ENCODE results near the gene RPGR. TPM values are rescaled to one million over a fixed set of nuclear protein-coding genes. Genes with fewer than 3 reads are reported as not detected.

RPGR gene
- total RNA-seq, 4 donors from 2014 or later, result 9.6 to 17.0 (median 11.9) TPM

DNA sequence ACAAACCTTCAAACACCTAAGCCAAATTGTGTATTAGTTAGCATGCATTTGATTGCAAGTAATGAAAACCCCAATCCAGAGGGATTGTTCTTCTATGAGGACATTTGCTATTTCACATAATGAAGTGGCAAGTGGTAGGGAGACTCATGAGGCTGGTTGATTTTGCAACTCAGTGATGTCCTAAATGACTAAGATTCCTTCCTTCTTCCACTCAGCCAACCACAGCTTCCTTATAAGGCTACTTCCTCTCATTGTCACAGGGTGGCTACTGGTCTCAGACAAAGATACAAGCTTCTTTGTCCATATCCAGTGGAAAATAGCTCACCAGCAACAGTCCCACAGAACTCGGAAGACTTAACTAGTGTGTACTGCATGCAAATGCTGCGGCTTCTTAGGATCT lies 19.8 kb upstream of the RPGR start:
- intact Hi-C loops (cut with DNase I), result no loop called here
- Histone ChIP-seq H3K27me3 (peaks cover 0 to 5% (median 0%) of the 10 kb centered on the region in 4 donors), H3K4me1 (no peaks in the 10 kb centered on the region), H3K9me3 (no peaks in the 10 kb centered on the region), H3K27ac (replicated peaks in 1 of 4) (no peak overlapping the region), H3K4me3 (no peak overlapping the region), H3K36me3 (no peaks in the 10 kb centered on the region)
- no peak for DNase-seq (ENCODE audit: extremely low spot score)
- TF ChIP-seq EP300 (IDR thresholded peaks at IDR 0.05) (no peak), CTCF (IDR thresholded peaks at IDR 0.05) (no peak), POLR2AphosphoS5 (IDR thresholded peaks at IDR 0.05) (no peak), POLR2A (IDR thresholded peaks at IDR 0.05; ENCODE audit: low read depth) (no peak)
- WGBS, result 86% methylated on average over 2 of the region's 2 CpGs

DNA sequence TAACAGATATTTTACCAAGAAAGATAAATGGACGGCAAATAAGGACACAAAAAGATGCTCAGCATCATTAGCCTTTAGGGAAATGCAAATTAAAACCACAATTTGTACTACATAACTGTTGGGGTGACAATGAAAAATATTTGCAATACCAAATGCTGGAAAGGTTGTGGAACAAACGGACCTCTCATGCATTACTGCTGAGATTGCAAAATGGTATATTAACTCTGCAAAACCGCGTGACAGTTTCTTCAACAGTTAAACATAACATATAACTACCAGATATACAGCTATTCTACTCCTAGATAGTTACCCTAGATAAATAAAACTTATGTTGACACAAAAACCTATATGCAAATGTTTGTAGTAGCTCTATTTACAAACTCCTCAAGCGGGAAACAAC lies 18.8 kb upstream of the RPGR start:
- intact Hi-C loops (cut with DNase I), result no loop called here
- Histone ChIP-seq H3K27me3 (peaks cover 0 to 5% (median 0%) of the 10 kb centered on the region in 4 donors), H3K36me3 (no peaks in the 10 kb centered on the region), H3K27ac (replicated peaks in 1 of 4) (no peak overlapping the region), H3K4me3 (no peak overlapping the region), H3K4me1 (no peaks in the 10 kb centered on the region), H3K9me3 (no peaks in the 10 kb centered on the region)
- WGBS, result 75% methylated on average over 5 of the region's 5 CpGs
- TF ChIP-seq POLR2AphosphoS5 (IDR thresholded peaks at IDR 0.05), result no peak
- no peak for TF ChIP-seq EP300 (IDR thresholded peaks at IDR 0.05)
- TF ChIP-seq POLR2A (IDR thresholded peaks at IDR 0.05; ENCODE audit: low read depth), result no peak
- TF ChIP-seq CTCF (IDR thresholded peaks at IDR 0.05), result no peak
- no peak for DNase-seq (ENCODE audit: extremely low spot score)

GRCh38 chrX:38342853-38343778 lies 15.8 kb upstream of the RPGR start:
- no peak overlapping the region for H3K4me3 ChIP-seq
- intact Hi-C loops (cut with DNase I), result no loop called here
- no peaks in the 10 kb centered on the region for H3K36me3 ChIP-seq
- 48% methylated on average over 2 of the region's 2 CpGs for WGBS
- DNase-seq (ENCODE audit: extremely low spot score), result no peak
- peaks cover 0 to 5% (median 0%) of the 10 kb centered on the region in 4 donors for H3K27me3 ChIP-seq
- H3K27ac ChIP-seq (replicated peaks in 1 of 4), result no peak overlapping the region
- no peaks in the 10 kb centered on the region for H3K9me3 ChIP-seq
- H3K4me1 ChIP-seq, result no peaks in the 10 kb centered on the region
- TF ChIP-seq POLR2A (IDR thresholded peaks at IDR 0.05; ENCODE audit: low read depth) (no peak), EP300 (IDR thresholded peaks at IDR 0.05) (no peak), CTCF (IDR thresholded peaks at IDR 0.05) (no peak), POLR2AphosphoS5 (IDR thresholded peaks at IDR 0.05) (no peak)

DNA sequence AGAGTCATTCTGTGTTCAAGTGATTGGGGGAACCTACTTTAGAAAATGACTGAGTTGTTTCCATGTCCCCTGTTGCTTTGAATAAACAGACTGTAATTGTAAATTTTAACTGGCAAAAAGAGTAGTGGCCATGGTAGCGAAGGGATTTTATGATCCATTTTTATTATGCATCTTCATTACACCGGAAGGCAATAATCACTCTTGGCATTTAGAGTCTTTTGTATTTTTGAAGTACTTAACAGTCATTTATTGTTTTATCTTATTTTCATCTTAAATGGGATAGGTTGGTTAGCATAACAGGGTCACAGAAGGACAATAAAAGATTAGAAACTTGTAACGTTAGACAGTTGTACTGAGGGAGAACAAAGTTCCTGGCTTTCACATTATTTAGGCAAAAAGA lies 14.1 kb upstream of the RPGR start:
- Histone ChIP-seq H3K36me3 (no peaks in the 10 kb centered on the region), H3K27ac (replicated peaks in 1 of 4) (no peak overlapping the region), H3K27me3 (peaks cover 0 to 5% (median 0%) of the 10 kb centered on the region in 4 donors), H3K9me3 (no peaks in the 10 kb centered on the region), H3K4me3 (no peak overlapping the region), H3K4me1 (no peaks in the 10 kb centered on the region)
- WGBS, result 72% methylated on average over 3 of the region's 3 CpGs
- DNase-seq (ENCODE audit: extremely low spot score), result no peak
- intact Hi-C loops (cut with DNase I), result no loop called here
- TF ChIP-seq POLR2A (IDR thresholded peaks at IDR 0.05; ENCODE audit: low read depth) (no peak), EP300 (IDR thresholded peaks at IDR 0.05) (no peak)

GRCh38 chrX:38336538-38337240 lies 9.4 kb upstream of the RPGR start:
- Histone ChIP-seq H3K27ac (replicated peaks in 1 of 4) (no peak overlapping the region), H3K4me1 (no peaks in the 10 kb centered on the region), H3K27me3 (no peaks in the 10 kb centered on the region), H3K4me3 (no peak overlapping the region), H3K9me3 (no peaks in the 10 kb centered on the region), H3K36me3 (no peaks in the 10 kb centered on the region)
- 66% methylated on average over 5 of the region's 5 CpGs for WGBS
- TF ChIP-seq POLR2AphosphoS5 (IDR thresholded peaks at IDR 0.05), result no peak
- TF ChIP-seq POLR2A (IDR thresholded peaks at IDR 0.05; ENCODE audit: low read depth), result no peak
- TF ChIP-seq CTCF (IDR thresholded peaks at IDR 0.05), result no peak
- no peak for DNase-seq (ENCODE audit: extremely low spot score)
- intact Hi-C loops (cut with DNase I), result no loop called here

All from esophagus muscularis mucosa (tissue), 4 donors.